Progenitor cell of endocrine pancreas (in vitro differentiated cells): ENCODE data around the gene MRPS22. TPM values are rescaled to one million over a fixed set of nuclear protein-coding genes. Genes with fewer than 3 reads are reported as not detected.
"Not testable (repeated sequence)": the region's sequence is repeated elsewhere in the genome, so short reads cannot be mapped to it uniquely, and the experiment has no call there.

Source experiments
- DNase-seq: peaks from one replicate; pipeline ENCODE4 v3.0.0; 2021; ENCODE audit warnings: low spot score; ENCODE audit not compliant: unreplicated experiment
- H3K27ac Mint-ChIP-seq: 2 replicates; pipeline ENCODE4 v1.8.0; 2021; ENCODE audit warnings: mild to moderate bottlenecking, moderate library complexity, mixed read lengths
- H3K27me3 Mint-ChIP-seq: 2 replicates; pipeline ENCODE4 v1.8.0; 2021; ENCODE audit warnings: mixed read lengths
- H3K36me3 Mint-ChIP-seq: 2 replicates; pipeline ENCODE4 v1.8.0; 2022; ENCODE audit warnings: mixed read lengths; ENCODE audit not compliant: insufficient read depth
- H3K4me1 Mint-ChIP-seq: 2 replicates; pipeline ENCODE4 v1.8.0; 2021; ENCODE audit warnings: low read depth, mixed read lengths
- H3K4me3 Mint-ChIP-seq: 2 replicates; pipeline ENCODE4 v1.8.0; 2021; ENCODE audit warnings: low read depth, mild to moderate bottlenecking, moderate library complexity, mixed read lengths
- H3K9me3 Mint-ChIP-seq: 2 replicates; pipeline ENCODE4 v1.8.0; 2021; ENCODE audit warnings: low read depth, mixed read lengths
- total RNA-seq: library from RNA; stranded (reverse); gene quantifications from 2 replicates; pipeline ENCODE4 v1.2.1, GENCODE V29; 2021
- TF ChIP-seq, protein P1 (sequence below): fragments of 200-600 bp; sonication (generic); IDR thresholded peaks from one replicate; pipeline ENCODE4 v1.5.0; 2021; ENCODE audit warnings: antibody characterized with exemption, mild to moderate bottlenecking; ENCODE audit not compliant: unreplicated experiment

The MRPS22 gene
- total RNA-seq, 1 donor from 2014 or later, result 39.5 TPM

- Mint-ChIP-seq H3K9me3 (no peaks in the 10 kb centered on the region), H3K27ac (peak overlapping the region; percentile 99), H3K36me3 (no peaks in the 10 kb centered on the region), H3K4me1 (peaks cover 18% of the 10 kb centered on the region), H3K4me3 (peak overlapping the region; percentile 90), H3K27me3 (no peaks in the 10 kb centered on the region)
- TF ChIP-seq, protein P1, sequence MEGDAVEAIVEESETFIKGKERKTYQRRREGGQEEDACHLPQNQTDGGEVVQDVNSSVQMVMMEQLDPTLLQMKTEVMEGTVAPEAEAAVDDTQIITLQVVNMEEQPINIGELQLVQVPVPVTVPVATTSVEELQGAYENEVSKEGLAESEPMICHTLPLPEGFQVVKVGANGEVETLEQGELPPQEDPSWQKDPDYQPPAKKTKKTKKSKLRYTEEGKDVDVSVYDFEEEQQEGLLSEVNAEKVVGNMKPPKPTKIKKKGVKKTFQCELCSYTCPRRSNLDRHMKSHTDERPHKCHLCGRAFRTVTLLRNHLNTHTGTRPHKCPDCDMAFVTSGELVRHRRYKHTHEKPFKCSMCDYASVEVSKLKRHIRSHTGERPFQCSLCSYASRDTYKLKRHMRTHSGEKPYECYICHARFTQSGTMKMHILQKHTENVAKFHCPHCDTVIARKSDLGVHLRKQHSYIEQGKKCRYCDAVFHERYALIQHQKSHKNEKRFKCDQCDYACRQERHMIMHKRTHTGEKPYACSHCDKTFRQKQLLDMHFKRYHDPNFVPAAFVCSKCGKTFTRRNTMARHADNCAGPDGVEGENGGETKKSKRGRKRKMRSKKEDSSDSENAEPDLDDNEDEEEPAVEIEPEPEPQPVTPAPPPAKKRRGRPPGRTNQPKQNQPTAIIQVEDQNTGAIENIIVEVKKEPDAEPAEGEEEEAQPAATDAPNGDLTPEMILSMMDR, result no peak
- no peak for DNase-seq
Observed at GRCh38 chr3:139388821-139389551, 45.2 kb downstream of the MRPS22 start.

DNA sequence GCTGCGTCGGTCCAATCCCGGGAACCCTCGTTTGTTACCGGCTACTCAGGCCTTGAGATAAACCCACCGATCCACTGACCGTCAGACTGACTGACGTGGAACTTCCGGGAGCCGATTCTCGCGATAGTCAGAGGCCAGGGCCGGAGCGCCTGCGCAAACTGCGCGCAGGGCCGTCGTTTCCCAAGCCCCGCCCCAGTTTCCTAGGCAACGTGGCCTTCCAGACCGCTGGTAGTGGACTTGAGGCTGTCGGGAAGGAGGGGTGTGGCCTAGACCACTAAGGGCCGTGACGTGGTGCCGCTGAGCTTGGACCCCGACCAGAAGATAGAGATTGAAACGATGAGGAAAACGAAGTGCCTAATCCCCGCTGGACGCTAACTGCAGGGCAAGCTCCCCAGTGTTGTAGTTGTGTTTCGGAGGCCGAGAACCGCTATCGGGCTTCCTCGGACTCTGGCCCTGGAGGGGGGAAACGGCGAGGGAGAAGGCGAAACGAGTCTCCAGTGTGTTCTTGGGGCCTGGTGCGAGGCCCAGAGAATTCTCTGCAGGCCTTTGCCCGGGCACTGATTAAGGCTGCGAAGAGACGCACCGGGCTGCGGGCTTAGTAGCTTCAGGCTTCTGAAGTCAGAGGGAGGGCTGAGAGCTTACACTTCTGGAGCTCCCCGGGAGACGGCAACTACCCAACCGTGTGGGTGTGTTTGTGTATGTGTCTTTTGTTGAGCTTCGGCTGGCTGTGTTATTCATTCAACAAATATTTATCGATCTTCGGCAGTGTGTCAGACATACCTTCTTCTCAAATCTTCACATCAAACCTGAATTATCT, 45.9 kb downstream of the MRPS22 start, which contains the start of gene COPB2:
Gene COPB2 (minus strand): TSS at position 96 of the 817 bp plus-strand sequence. CDS start 97 bp downstream, outside the sequence.
- TF ChIP-seq, protein P1, result no peak
- no peaks in the 10 kb centered on the region for H3K36me3 Mint-ChIP-seq
- peaks cover 18% of the 10 kb centered on the region for H3K4me1 Mint-ChIP-seq
- peak within 1 kb of the TSS; percentile 99 for H3K27ac Mint-ChIP-seq
- H3K9me3 Mint-ChIP-seq, result no peaks in the 10 kb centered on the region
- no peaks in the 10 kb centered on the region for H3K27me3 Mint-ChIP-seq
- H3K4me3 Mint-ChIP-seq, result peak within 1 kb of the TSS; percentile 90
- DNase-seq, result peak; percentile 99

DNA sequence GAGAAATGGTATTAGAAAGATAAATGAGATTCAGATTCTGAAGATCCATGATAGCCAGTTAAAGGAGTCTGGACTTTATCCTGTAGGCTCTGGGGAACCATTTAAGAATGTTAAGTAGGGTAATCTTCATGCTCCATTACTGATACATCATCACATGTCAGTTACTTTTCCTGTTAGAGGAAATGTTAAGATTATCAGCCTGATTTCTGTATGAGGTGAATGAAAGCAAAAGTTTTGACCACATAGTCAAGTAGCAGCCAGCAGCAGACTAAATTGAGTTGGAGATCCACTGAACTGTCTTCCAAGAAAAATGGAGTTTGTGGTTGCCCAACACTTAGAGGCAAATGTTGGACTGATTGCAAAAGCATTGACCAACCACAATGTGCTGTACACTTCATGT, 50.3 kb downstream of the MRPS22 start:
- no peak overlapping the region for H3K4me3 Mint-ChIP-seq
- TF ChIP-seq, protein P1, result no peak
- no peaks in the 10 kb centered on the region for H3K27me3 Mint-ChIP-seq
- no peaks in the 10 kb centered on the region for H3K9me3 Mint-ChIP-seq
- no peaks in the 10 kb centered on the region for H3K36me3 Mint-ChIP-seq
- peaks cover 3% of the 10 kb centered on the region for H3K4me1 Mint-ChIP-seq
- no peak for DNase-seq
- no peak overlapping the region for H3K27ac Mint-ChIP-seq

- TF ChIP-seq, protein P1, result no peak
- Mint-ChIP-seq H3K27ac (no peak overlapping the region), H3K27me3 (no peaks in the 10 kb centered on the region), H3K4me3 (no peak overlapping the region), H3K4me1 (no peaks in the 10 kb centered on the region), H3K9me3 (peaks cover 7% of the 10 kb centered on the region), H3K36me3 (peaks cover 13% of the 10 kb centered on the region)
- no peak for DNase-seq
Observed at GRCh38 chr3:139396707-139397106, 52.9 kb downstream of the MRPS22 start.

- not testable (repeated sequence) for H3K27ac Mint-ChIP-seq, H3K4me3 Mint-ChIP-seq, DNase-seq, H3K27me3 Mint-ChIP-seq, H3K4me1 Mint-ChIP-seq
- peaks cover 43% of the 10 kb centered on the region for H3K9me3 Mint-ChIP-seq
- H3K36me3 Mint-ChIP-seq, result peaks cover 46% of the 10 kb centered on the region
Observed at GRCh38 chr3:139401155-139401554, 57.3 kb downstream of the MRPS22 start.

Other genes starting within 250 kb of the MRPS22 start
- 113 and 125 TPM in 2 replicates for gene COPB2, start 45.6 kb downstream of the MRPS22 start, total RNA-seq
- not detected in 2 replicates for gene RBP2, start 132.5 kb downstream of the MRPS22 start, total RNA-seq
- gene RBP1, start 195.7 kb downstream of the MRPS22 start, total RNA-seq, result 617 and 649 TPM in 2 replicates